Epidermal melanocyte (primary cell): Measurements from ENCODE around the gene SERTM1.

Experiments
- DNase-seq: peaks from one replicate; pipeline ENCODE4 v3.0.0; 2011; ENCODE audit warnings: low spot score; ENCODE audit not compliant: insufficient read length

Gene SERTM1

DNA sequence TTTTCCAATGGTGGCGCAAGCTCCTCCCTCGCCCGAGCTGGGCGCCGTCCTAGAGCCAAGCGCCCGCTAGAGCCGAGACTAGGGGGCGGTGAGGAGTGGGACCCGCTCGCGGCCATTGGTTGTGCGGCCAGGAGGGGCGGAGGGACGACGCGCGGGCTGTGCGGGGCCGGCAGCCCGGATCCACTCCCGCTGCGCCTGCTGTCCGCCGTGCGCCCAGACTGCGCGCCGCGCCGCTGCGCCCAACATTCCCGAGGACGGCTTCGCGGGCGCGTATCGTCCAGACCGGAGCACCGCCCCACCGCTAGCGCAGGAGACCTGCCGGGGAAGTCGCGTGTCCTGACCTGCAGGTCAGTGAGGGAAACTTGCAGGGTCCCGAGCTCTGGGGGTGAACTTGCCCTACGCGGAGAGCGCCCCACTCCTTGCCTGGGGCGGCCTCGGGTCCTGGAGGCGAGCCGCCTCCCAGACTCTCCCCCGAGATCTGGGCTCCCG, at the start of gene SERTM1:
Gene SERTM1, plus strand, starts transcription at position 183 of the 489 bp plus-strand sequence. CDS start 21,059 bp downstream, outside the sequence.
- no peak for DNase-seq

DNA sequence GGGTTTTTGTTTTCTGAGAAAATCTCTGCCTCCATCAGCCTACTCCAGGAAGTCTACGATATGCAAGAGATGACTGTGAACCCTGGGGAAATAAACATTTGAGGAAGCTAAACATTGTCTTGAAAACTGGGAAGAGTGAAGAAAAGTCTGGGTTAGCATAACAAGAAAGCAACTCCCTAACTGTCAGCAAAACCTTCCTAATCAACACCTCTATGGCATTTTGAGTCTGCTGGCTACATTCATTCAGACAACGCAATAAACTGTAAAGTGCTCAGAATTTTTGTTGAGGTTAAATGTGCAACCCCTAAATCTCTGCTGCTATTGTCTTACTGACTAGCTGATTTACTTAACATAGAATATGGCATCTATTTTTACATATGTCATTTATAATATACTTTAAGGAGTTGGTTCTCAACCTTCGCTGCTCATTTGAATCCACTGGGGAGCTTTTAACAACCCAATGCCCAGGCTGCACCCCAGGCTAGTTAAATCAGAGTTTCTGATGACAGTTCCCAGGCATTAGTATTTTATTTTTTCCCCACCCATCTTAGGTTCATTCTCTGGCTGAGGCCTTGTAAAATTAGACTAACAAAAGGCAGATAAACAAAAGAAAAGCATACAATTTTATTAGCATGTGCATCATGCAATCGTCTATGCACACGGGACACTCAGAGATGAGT, 45.3 kb upstream of the SERTM1 start:
- no peak for DNase-seq

DNA sequence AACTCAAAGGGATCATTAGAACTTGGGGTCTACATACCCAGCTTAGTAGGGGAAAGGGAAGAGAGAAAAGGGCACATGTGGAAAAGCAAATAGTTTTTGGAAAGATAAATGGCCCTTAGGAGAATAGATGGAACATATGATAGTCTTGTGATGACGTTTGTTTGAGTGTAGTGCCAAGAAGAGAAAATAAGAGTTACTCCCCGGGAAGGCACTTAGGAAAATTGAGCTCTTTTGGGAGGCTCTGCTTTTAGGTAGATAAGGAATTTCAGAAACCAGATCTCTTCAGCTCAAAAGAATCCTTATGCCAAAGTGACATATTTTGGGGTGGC, 44.8 kb upstream of the SERTM1 start:
- no peak for DNase-seq

DNA sequence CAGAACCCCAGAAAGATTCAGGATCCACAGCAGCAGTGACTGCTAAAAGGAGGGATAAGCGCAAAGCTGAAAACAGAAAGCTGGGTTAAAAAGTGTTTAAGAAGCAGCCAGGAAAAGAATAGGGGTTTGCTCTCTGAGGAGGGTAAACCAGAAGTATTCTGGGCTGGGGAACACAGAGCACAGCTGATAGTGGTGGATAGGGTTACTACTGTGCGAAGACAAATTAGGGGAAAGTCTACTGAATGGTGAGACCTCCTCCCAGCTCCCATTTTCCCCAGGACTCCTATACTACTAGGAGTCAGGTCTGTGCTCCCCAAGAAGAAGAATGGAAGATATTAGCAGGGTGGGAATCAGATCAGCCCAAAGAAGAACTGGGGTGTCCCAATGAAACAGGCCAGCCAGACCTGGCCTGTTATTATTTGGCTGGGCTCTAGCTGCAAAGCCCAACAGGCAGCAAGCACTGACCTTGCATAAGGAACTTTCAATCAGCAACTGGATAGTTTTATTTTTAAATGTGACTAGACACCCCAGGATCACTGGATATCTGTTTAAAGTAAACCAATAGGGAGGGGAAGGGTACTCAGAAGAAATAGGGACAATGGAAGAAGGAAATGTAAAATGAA, 43.5 kb upstream of the SERTM1 start:
- DNase-seq: no peak

DNA sequence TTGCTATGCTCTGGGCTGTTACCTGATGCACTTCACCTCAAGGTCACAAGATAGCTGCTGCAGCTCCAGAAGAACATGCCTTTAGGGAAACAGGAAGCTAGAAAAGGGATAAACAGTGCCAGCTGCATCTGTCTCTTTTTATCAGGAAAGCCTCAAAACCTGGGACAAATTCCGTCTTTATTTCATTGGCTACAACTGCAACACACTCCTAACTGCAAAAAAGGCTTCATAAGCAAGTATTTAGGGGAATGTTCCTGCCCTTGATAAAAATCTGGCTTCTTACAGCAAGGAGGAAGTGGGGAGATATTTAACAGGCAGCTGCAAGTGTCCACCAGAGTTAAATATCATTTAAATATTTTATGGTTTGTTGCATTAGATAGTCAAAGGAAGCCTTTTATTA, 34.2 kb upstream of the SERTM1 start:
- no peak for DNase-seq

GRCh38 chr13:36650611-36651010, 23.2 kb upstream of the SERTM1 start:
- DNase-seq: no peak

- no peak for DNase-seq
Measured at GRCh38 chr13:36665630-36666029, 8.2 kb upstream of the SERTM1 start.

DNA sequence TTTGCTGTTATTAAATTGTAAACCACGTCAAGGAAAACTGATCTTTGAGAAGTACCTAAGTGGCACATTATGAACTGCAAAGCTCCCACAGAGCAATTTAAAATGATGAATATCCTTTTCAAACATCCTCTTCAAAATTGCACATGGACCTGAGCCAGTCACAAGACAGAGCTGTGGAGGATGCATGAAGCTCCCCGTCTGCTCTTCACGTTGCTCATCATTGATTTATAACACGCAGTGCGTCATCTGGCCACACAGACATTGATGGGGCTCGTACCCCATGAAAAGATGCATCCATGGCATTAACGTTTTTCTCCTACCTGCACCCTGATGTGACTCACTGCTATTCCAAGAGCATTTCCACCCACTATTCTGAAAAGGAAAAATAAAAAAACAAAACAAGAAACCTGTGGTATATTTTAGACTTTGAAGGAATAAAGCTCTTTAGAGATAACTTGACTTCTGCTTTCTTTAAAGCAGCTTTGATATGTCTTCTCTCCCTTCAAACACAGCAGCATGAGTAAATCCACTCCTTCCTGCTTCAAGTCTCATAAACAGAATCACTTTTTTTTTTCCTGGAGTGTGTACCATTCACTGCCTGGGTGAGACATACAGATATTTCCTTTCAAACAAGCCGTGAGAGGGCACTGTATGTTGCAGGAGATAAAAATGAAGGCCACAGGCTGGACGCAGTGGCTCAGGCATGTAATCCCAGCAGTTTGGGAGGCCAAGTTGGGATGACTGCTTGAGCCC, 7.2 kb upstream of the SERTM1 start:
- no peak for DNase-seq

- DNase-seq: no peak
Measured at GRCh38 chr13:36668316-36668715, 5.5 kb upstream of the SERTM1 start.

DNA sequence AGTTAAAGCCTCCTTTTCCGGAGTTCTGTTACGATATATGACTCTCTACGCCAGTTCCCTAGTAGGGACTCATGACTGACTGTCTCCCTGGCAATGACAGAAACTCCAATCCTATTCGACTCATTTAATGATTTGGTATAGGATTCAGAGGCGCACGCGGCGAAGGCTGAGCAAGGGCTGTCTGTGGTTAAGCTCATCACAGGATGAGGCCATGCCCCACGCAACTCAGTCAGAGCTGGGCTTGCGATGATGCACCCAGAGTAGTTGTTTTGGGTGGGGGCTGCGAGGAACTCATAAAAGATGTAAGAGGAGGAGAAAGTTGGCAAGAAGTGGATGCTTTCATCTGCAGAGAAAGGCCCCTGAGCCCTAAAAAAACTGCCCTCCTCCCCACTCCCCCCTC, 468 bp upstream of the SERTM1 start:
- DNase-seq: no peak

GRCh38 chr13:36674337-36675212, 755 bp downstream of the SERTM1 start:
- no peak for DNase-seq

DNA sequence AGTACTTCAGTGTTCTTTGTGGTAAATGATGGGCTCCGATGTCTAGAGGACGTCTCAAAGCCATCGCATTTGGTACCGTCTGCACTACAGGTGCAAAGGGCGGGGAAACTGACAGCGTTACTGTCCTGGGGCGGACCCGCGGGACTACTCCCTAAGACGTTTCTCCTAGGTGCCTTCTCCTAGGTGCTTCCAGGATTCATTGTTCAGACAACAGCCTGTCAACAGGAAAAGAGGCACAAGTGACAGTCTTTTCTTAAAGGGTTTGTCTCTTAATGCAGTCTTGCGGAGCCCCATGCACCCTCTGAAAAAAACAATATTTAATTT, 1.4 kb downstream of the SERTM1 start:
- DNase-seq: no peak

- DNase-seq: no peak
Measured at GRCh38 chr13:36680913-36681312, 7.1 kb downstream of the SERTM1 start.

GRCh38 chr13:36681894-36682624, 8.2 kb downstream of the SERTM1 start:
- DNase-seq: no peak

GRCh38 chr13:36683701-36684100, 9.9 kb downstream of the SERTM1 start:
- DNase-seq: no peak

GRCh38 chr13:36685927-36686326, 12.1 kb downstream of the SERTM1 start:
- no peak for DNase-seq

DNA sequence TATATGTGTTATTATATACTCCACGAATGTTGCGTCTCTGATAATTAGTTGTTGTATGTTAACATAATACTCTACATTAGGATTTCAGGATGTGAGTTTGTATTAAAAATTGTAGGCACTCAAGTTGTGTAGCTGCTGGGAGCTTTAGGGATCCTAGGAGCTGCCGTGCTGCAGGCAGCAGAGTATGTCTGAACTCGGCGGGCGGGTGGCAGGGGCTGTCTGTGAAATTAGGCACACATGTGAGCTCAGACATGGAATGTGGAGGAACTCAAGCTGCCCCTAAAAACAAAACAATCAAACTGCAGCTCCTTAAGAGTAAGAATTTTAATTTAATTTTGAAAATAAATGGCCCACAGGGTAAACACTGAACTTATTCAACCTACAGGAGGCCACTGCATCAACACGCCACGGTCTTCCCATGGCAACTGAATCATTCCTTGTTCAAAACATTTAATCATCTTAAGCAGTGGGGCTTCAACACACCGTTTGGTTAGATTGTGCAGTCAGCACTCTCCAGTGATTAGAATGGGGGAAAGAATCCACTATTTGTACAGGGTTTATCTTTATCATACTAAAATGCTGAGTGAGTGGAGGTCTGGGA, 22.7 kb downstream of the SERTM1 start:
- DNase-seq: no peak

DNA sequence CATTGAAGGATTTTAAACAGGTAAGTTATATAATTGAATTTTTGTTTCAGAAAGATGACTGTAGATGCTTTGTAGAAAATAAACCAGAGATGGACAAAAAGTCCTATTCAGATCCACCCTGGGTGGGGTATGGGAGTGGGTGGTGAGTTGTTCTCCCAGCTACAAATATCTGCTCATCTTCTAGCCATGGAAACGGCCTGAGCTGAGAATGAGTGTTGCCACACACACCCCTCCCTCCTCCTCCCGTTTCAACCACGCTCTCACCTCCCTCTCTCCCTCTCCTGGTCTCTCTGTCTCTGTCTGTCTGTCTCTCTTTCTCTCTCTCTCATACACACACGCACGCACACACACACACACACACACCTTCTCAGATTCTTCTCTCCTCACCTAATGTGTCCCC, 26.4 kb downstream of the SERTM1 start:
- no peak for DNase-seq

GRCh38 chr13:36706755-36707154, 32.9 kb downstream of the SERTM1 start:
- DNase-seq: no peak

DNA sequence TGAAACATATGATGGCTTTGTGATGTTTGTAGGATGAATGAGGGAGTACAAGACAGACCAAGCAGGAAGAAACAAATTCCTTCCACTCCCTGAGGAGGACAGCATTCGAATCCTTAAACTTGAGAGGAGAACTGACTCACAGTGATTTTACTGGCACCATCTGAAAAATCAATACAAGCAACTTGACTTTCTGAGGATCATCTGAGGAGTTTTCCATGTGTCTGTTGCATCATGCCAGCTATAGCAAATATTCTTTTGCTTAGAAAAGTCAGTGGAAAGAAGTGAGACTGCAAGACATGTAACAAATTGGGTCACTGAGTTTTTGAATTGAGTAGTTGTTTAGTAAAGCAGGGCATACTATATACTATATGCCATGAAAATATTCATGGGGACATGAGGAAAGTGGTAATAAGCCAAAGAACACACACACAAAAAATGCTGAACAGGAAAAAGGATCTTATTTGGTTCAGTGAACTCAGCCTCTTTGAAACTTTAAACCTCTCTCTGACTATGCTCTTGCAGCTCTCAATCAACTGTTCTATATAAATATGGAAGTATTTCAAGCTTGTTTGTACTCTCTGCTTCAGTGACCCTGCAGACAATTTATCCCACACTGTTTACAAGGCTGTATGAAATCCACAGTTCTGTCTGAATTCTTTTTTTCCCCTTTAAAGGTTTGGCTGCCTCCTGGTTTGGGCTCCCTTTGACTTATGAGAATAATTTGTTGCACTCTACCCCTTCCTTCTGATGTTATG, 35.5 kb downstream of the SERTM1 start:
- DNase-seq: no peak
